Activated CD4-positive, alpha-beta T cell treated with anti-CD3 and anti-CD28 coated beads, Interleukin-2, amount 10 ng/mL, durations not matched to agents 24 days and 14 days (primary cell): ENCODE data around the gene CHD6. TPM values are rescaled to one million over a fixed set of nuclear protein-coding genes. Genes with fewer than 3 reads are reported as not detected.

Experiments used
- DNase-seq: peaks from one replicate; pipeline ENCODE4 v3.0.0; 2022
- H3K27ac Mint-ChIP-seq: one replicate; pipeline ENCODE4 v1.8.0; 2022; ENCODE audit warnings: mild to moderate bottlenecking, mixed read lengths
- H3K27me3 Mint-ChIP-seq: one replicate; pipeline ENCODE4 v1.8.0; 2022; ENCODE audit warnings: mixed read lengths
- H3K36me3 Mint-ChIP-seq: one replicate; pipeline ENCODE4 v1.8.0; 2022; ENCODE audit warnings: low read depth, mild to moderate bottlenecking, mixed read lengths
- H3K4me1 Mint-ChIP-seq: one replicate; pipeline ENCODE4 v1.8.0; 2021; ENCODE audit warnings: mixed read lengths
- H3K4me3 Mint-ChIP-seq: one replicate; pipeline ENCODE4 v1.8.0; 2022; ENCODE audit warnings: mild to moderate bottlenecking, moderate library complexity, mixed read lengths
- H3K9me3 Mint-ChIP-seq: one replicate; pipeline ENCODE4 v1.8.0; 2021; ENCODE audit warnings: mixed read lengths
- intact Hi-C: fragments of 100-400 bp; cut with micrococcal nuclease; formaldehyde crosslinking; loops from one replicate; pipeline ENCODE4 v1.15.1; 2023
- total RNA-seq: library from RNA; stranded (reverse); gene quantifications from 2 replicates; pipeline ENCODE4 v1.2.3, GENCODE V29; 2022

The CHD6 gene
- total RNA-seq, 1 donor from 2014 or later: 31.8 TPM

DNA sequence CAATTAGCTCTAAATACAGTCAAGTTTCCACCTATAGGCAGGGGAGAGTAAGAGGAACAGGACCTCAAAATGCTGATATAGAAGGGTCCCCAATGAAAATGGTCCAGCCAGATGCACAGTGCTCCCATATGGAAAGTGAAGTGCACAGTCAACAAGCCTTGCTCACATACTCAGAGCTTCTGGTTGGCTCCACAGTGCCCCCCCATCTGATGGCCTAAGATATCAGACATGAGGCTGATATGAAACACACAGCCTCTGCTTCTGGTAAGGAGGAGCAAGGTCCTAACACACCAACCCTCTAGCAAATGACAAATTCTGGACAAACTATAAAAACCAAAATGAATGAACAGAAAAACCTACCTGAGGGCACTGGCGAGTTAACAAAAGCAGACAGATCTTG is 140.2 kb downstream of the CHD6 start:
- Mint-ChIP-seq H3K4me3 (no peak overlapping the region), H3K4me1 (peaks cover 26% of the 10 kb centered on the region), H3K36me3 (peaks cover 36% of the 10 kb centered on the region), H3K27me3 (no peaks in the 10 kb centered on the region), H3K9me3 (no peaks in the 10 kb centered on the region), H3K27ac (no peak overlapping the region)
- intact Hi-C loops: no loop called here
- no peak for DNase-seq

DNA sequence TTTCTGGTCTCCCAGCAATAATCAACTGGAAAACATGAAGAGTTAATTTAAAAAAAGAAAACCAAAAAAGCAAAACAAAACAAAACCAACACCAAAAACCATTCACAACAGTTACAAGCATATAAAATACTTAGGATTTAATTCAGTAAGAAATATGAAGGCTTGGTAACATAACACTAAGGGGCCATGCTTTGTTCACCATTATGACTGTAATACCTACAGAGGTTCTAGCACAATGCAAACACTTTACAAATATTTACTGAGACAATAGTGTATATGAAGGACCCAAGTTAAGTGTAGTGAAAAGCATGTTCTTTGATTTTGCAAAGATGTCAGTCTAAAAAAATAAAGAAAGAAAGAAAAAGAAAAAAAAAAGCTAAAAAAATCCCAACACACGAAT is 141.7 kb downstream of the CHD6 start:
- DNase-seq: no peak
- intact Hi-C loops: no loop called here

DNA sequence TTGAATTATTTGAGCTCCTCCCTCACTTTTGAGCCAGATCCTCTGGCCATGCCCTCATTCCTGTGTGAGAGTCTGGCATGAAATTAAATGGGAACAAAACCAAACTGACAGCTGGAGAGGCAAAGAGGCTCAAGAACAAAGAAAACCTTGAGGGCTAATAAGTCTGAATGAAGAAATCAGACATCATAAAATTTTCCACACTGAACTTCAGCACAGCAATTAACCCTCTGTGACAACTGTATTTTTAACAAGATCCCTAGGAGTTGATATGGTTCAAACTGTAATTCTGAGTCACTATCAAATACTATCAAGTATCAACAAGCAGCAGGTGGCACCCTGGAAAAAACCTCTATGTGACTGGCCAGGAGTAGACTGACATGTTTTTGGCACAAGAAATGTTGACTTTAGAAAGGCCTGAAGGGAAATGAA is 142.2 kb downstream of the CHD6 start:
- peaks cover 37% of the 10 kb centered on the region for H3K36me3 Mint-ChIP-seq
- DNase-seq: no peak
- peaks cover 26% of the 10 kb centered on the region for H3K4me1 Mint-ChIP-seq
- no peaks in the 10 kb centered on the region for H3K27me3 Mint-ChIP-seq
- intact Hi-C loops: no loop called here
- no peak overlapping the region for H3K27ac Mint-ChIP-seq
- H3K4me3 Mint-ChIP-seq: no peak overlapping the region
- H3K9me3 Mint-ChIP-seq: no peaks in the 10 kb centered on the region

More for the DNA sequence above, 141.7 kb downstream of the CHD6 start:
- Mint-ChIP-seq H3K4me1 (peaks cover 26% of the 10 kb centered on the region), H3K27ac (no peak overlapping the region), H3K27me3 (no peaks in the 10 kb centered on the region), H3K4me3 (no peak overlapping the region), H3K36me3 (peaks cover 37% of the 10 kb centered on the region), H3K9me3 (no peaks in the 10 kb centered on the region)

GRCh38 chr20:41475503-41475902 is 142.7 kb downstream of the CHD6 start:
- intact Hi-C loops: no loop called here
- no peak for DNase-seq
- Mint-ChIP-seq H3K4me1 (peaks cover 24% of the 10 kb centered on the region), H3K4me3 (no peak overlapping the region), H3K27me3 (no peaks in the 10 kb centered on the region), H3K36me3 (peaks cover 37% of the 10 kb centered on the region), H3K9me3 (no peaks in the 10 kb centered on the region), H3K27ac (no peak overlapping the region)

GRCh38 chr20:41470362-41471095 is 147.6 kb downstream of the CHD6 start:
- Mint-ChIP-seq H3K4me3 (no peak overlapping the region), H3K4me1 (peaks cover 4% of the 10 kb centered on the region)

GRCh38 chr20:41469868-41470267 is 148.3 kb downstream of the CHD6 start:
- Mint-ChIP-seq H3K27me3 (no peaks in the 10 kb centered on the region), H3K36me3 (peaks cover 25% of the 10 kb centered on the region), H3K4me1 (no peaks in the 10 kb centered on the region), H3K9me3 (no peaks in the 10 kb centered on the region), H3K4me3 (no peak overlapping the region), H3K27ac (no peak overlapping the region)
- no peak for DNase-seq
- intact Hi-C loops: no loop called here

More at GRCh38 chr20:41470362-41471095, 147.6 kb downstream of the CHD6 start:
- Mint-ChIP-seq H3K9me3 (no peaks in the 10 kb centered on the region), H3K36me3 (peaks cover 21% of the 10 kb centered on the region), H3K27ac (no peak overlapping the region), H3K27me3 (no peaks in the 10 kb centered on the region)
- no peak for DNase-seq
- intact Hi-C loops: no loop called here

GRCh38 chr20:41468994-41469600 is 149.1 kb downstream of the CHD6 start:
- no peaks in the 10 kb centered on the region for H3K4me1 Mint-ChIP-seq
- no peak overlapping the region for H3K27ac Mint-ChIP-seq
- H3K9me3 Mint-ChIP-seq: no peaks in the 10 kb centered on the region
- no peak overlapping the region for H3K4me3 Mint-ChIP-seq
- H3K27me3 Mint-ChIP-seq: no peaks in the 10 kb centered on the region
- intact Hi-C loops: no loop called here
- H3K36me3 Mint-ChIP-seq: peaks cover 27% of the 10 kb centered on the region
- no peak for DNase-seq

- Mint-ChIP-seq H3K36me3 (peaks cover 28% of the 10 kb centered on the region), H3K27me3 (no peaks in the 10 kb centered on the region), H3K27ac (no peak overlapping the region), H3K4me3 (no peak overlapping the region), H3K4me1 (peaks cover 4% of the 10 kb centered on the region), H3K9me3 (no peaks in the 10 kb centered on the region)
- intact Hi-C loops: no loop called here
- DNase-seq: no peak
Measured at GRCh38 chr20:41467690-41468089, 150.5 kb downstream of the CHD6 start.

GRCh38 chr20:41467220-41467619 is 151.0 kb downstream of the CHD6 start:
- H3K4me1 Mint-ChIP-seq: peaks cover 9% of the 10 kb centered on the region
- no peak for DNase-seq
- no peak overlapping the region for H3K27ac Mint-ChIP-seq
- peaks cover 26% of the 10 kb centered on the region for H3K36me3 Mint-ChIP-seq
- no peaks in the 10 kb centered on the region for H3K9me3 Mint-ChIP-seq
- intact Hi-C loops: no loop called here
- H3K27me3 Mint-ChIP-seq: no peaks in the 10 kb centered on the region
- H3K4me3 Mint-ChIP-seq: no peak overlapping the region

- peaks cover 37% of the 10 kb centered on the region for H3K36me3 Mint-ChIP-seq
- H3K4me1 Mint-ChIP-seq: peaks cover 13% of the 10 kb centered on the region
- H3K4me3 Mint-ChIP-seq: no peak overlapping the region
- intact Hi-C loops: no loop called here
- no peaks in the 10 kb centered on the region for H3K27me3 Mint-ChIP-seq
- H3K9me3 Mint-ChIP-seq: peaks cover 8% of the 10 kb centered on the region
- no peak for DNase-seq
- no peak overlapping the region for H3K27ac Mint-ChIP-seq
Measured at GRCh38 chr20:41463567-41463966, 154.6 kb downstream of the CHD6 start.

GRCh38 chr20:41462372-41463161 is 155.6 kb downstream of the CHD6 start:
- H3K36me3 Mint-ChIP-seq: peaks cover 35% of the 10 kb centered on the region
- H3K4me3 Mint-ChIP-seq: no peak overlapping the region
- no peak for DNase-seq
- intact Hi-C loops: loop anchor here (1.0 kb wide), 3 partner anchors 19 to 34 kb away; no protein-coding TSS in a partner anchor
- H3K27me3 Mint-ChIP-seq: no peaks in the 10 kb centered on the region
- peaks cover 8% of the 10 kb centered on the region for H3K9me3 Mint-ChIP-seq
- H3K4me1 Mint-ChIP-seq: peaks cover 13% of the 10 kb centered on the region
- H3K27ac Mint-ChIP-seq: peak overlapping the region; percentile 7

- H3K27ac Mint-ChIP-seq: no peak overlapping the region
- H3K9me3 Mint-ChIP-seq: peaks cover 8% of the 10 kb centered on the region
- H3K4me1 Mint-ChIP-seq: peaks cover 15% of the 10 kb centered on the region
- no peaks in the 10 kb centered on the region for H3K27me3 Mint-ChIP-seq
- peaks cover 52% of the 10 kb centered on the region for H3K36me3 Mint-ChIP-seq
- no peak overlapping the region for H3K4me3 Mint-ChIP-seq
- no peak for DNase-seq
- intact Hi-C loops: no loop called here
Measured at GRCh38 chr20:41458761-41459160, 159.4 kb downstream of the CHD6 start.

- Mint-ChIP-seq H3K9me3 (peaks cover 8% of the 10 kb centered on the region), H3K27ac (no peak overlapping the region), H3K4me1 (peaks cover 7% of the 10 kb centered on the region), H3K4me3 (no peak overlapping the region), H3K27me3 (no peaks in the 10 kb centered on the region), H3K36me3 (peaks cover 59% of the 10 kb centered on the region)
- no peak for DNase-seq
- intact Hi-C loops: no loop called here
Measured at GRCh38 chr20:41457173-41457857, 160.9 kb downstream of the CHD6 start.
